ENCODE data around the gene LAIR2.

DNA sequence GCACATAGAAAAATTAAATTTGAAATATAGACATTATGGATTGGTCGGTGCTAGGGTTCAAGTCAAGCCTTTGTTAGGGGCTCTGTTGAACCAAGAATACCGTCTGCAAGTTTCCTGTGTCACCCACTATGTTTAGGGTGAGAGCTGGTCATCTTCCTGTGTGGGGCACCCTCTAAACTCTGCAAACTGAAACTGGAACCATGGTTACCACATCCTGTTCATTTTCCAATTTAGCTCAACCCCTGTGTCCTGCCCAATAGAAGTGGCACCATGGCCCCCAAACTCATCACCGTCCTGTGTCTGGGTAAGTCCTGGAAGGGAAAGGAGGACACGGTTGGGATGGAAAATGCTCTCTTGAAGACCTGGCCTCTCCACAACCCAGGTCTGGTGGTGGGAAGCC, 29.9 kb downstream of the LAIR2 start:
- TF ChIP-seq, protein P1, sequence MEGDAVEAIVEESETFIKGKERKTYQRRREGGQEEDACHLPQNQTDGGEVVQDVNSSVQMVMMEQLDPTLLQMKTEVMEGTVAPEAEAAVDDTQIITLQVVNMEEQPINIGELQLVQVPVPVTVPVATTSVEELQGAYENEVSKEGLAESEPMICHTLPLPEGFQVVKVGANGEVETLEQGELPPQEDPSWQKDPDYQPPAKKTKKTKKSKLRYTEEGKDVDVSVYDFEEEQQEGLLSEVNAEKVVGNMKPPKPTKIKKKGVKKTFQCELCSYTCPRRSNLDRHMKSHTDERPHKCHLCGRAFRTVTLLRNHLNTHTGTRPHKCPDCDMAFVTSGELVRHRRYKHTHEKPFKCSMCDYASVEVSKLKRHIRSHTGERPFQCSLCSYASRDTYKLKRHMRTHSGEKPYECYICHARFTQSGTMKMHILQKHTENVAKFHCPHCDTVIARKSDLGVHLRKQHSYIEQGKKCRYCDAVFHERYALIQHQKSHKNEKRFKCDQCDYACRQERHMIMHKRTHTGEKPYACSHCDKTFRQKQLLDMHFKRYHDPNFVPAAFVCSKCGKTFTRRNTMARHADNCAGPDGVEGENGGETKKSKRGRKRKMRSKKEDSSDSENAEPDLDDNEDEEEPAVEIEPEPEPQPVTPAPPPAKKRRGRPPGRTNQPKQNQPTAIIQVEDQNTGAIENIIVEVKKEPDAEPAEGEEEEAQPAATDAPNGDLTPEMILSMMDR (IDR thresholded peaks at IDR 0.05 in 2 of 3, conservative IDR thresholded peaks at IDR 0.05 in 1 of 3; ENCODE audit: control insufficient read depth in 2 of 3, extremely low read depth in 1 of 3, insufficient read depth in 1 of 3, low read depth in 3 of 3, low read length in 3 of 3) = no peak
- TF ChIP-seq CREB1 (IDR thresholded peaks at IDR 0.05; ENCODE audit: low read depth) (no peak), POLR2AphosphoS2 (IDR thresholded peaks at IDR 0.05; ENCODE audit: low read depth, low read length) (no peak), POLR2A (IDR thresholded peaks at IDR 0.05; ENCODE audit: low read depth, low read length) (no peak), POLR2AphosphoS5 (IDR thresholded peaks at IDR 0.05; ENCODE audit: low read length) (no peak), RELA (IDR thresholded peaks at IDR 0.05; ENCODE audit: borderline replicate concordance, partially characterized antibody) (no peak)
